NCI-H2196 treated with DMSO at 0.1 percent for 48 hours (cell line): ENCODE results near the gene MGLL.

Experiments
- DNase-seq: peaks from one replicate; lab custom pipeline; 2025; ENCODE audit not compliant: unreplicated experiment; lab: John Stamatoyannopoulos, UW

Gene MGLL

GRCh38 chr3:127822041-127822681, at the start of gene MGLL:
TSS of gene MGLL (minus strand) at chr3:127822515. CDS start at chr3:127822318, 197 bp downstream.
- no peak for DNase-seq

DNA sequence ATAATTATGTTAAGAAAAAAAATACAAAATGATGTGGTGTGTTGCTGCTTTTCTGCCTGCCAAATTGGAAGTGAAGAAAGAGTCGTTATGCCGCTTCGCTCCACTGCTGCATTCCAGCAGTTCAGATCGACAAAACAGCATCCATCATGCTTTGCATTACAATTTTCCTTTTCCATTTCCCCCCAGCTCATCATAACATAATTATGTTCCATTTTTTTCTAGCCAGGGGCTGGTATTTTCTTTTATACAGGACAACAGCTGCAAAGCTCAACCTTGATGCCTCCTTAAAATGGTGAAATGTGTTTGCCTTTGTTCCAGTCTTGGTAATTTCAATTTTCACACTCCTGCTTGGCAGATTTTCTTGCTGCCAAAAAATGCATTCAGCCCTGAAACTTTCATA, 47.8 kb upstream of the MGLL start:
- DNase-seq: no peak

DNA sequence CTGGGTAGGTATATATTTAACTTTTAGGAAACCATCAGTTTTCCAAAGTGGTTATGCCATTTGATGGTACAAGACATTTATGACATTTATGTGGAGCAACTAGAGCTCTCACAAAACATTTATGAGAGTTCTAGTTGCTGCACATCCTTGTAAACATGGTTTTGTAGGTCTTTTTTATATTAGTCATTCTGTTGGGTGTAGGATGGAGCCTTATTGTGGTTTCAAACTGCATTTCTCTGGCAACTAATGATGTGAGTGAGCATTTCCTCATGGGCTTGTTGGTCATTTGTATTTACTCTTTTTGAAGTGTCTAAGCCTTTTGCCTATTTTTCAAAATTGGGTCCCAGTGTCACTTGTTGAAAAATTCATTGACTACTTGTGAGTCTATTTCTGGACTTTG, 45.7 kb upstream of the MGLL start:
- DNase-seq: no peak

DNA sequence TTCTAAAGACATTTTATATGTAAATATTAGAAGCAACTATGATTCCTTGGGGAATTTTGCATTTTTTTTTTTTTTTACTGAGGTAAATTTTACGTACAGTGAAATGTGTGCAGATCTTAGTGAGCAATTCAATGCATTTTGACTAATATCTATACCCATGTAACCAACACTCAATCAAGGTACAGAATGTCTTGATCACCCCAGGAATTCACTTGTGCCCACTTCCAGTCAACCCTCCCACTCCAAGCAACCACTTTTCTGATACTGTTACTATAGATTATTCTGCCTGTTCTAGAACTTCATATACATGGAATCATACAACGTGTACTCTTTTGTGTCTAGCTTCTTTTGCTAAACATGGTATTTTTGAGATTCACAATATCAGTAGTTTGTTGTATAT, 45.1 kb upstream of the MGLL start:
- DNase-seq: no peak

DNA sequence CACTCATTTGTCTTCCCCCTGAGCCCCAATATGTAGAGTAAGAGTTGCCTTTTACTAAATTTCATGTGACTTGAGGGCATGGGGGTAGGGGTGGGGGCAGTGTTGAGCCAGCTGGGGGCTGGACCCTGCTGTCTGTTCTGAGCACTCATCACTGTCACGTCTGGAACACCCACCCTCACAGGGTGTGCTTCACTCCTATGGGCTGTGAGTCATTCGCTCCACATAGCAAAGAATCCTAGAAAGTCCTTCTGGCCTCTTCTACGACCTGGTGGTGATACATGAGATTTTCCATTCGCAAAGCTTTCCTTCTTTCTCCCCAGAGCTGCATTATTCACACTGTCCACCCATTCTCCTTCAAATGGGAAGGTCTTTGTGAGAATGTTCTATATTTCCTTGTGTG, 43.6 kb upstream of the MGLL start:
- DNase-seq: no peak

- DNase-seq: no peak
Measured at GRCh38 chr3:127860211-127860696, 37.9 kb upstream of the MGLL start.

- DNase-seq: no peak
Measured at GRCh38 chr3:127859730-127860129, 37.4 kb upstream of the MGLL start.

GRCh38 chr3:127858937-127859336, 36.6 kb upstream of the MGLL start:
- no peak for DNase-seq

- no peak for DNase-seq
Measured at GRCh38 chr3:127858521-127858920, 36.2 kb upstream of the MGLL start.

GRCh38 chr3:127857333-127857732, 35.0 kb upstream of the MGLL start:
- no peak for DNase-seq

GRCh38 chr3:127856801-127857200, 34.5 kb upstream of the MGLL start:
- no peak for DNase-seq

- no peak for DNase-seq
Measured at GRCh38 chr3:127855246-127855645, 32.9 kb upstream of the MGLL start.

DNA sequence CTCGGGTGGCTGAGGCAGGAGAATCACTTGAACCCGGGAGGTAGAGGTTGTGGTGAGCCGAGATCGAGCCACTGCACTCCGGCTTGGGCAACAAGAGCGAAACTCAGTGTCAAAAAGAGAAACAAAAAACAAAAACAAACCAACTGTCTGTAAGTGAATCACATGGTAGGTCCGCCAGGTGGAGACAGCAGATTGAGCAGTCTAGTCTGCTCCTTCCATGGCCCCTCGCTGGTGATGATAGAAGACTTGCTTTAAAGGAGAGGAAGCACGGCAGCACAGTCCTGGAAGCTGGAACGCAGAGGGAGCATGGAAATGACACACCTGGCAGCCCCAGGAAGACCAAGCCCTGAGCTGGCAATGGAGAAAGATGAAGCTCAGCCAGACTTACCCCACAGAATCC, 31.4 kb upstream of the MGLL start:
- DNase-seq: no peak

GRCh38 chr3:127851899-127852298, 29.6 kb upstream of the MGLL start:
- no peak for DNase-seq

- no peak for DNase-seq
Measured at GRCh38 chr3:127849368-127849767, 27.1 kb upstream of the MGLL start.

DNA sequence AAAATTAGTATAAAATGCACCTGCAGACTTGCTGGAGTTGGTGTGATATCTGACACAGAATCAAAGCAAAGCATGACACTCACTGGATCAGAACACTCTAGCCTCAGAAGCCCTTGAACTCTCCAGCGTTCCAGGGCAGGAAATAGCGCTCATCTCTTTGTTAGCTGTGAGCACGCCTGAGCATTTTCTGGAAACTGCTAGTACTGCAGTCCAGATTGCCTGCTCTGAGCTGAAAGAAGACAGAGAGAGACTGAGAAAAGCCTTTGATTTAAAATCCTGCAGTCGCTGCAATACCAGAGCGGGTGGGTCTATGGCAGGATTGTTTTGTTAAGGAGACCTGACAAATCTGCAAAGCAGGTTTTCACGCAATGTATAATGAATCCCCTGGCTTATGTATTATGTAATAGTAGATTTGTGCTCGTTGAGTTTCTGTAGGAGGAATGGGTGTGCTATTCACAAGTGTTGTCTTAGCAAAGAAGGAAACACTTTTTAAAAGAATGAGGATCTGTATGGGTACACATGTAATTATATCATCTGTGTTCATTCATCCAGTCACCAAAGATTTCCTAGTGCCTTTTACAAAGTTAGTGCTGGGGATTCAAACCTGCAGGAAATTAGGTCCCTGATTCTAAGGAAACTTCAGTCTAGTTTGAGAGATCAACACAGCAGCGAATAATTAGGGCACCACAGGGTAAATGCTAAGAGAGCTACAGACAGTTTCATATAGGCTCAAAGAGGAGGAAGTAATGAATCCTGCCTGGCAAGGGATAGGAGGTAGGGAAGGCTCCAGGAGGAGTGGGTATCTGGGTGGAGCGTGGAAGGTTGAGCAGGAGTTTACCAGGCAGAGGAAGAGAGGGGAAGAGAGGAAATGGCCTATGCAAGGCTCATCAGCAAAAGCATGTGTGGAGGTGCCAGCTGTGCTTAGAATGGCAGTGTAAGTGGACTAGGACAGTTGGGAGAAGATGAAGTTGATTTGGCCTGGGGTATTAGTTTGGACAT, 26.1 kb upstream of the MGLL start:
- no peak for DNase-seq

GRCh38 chr3:127847236-127847720, 25.0 kb upstream of the MGLL start:
- DNase-seq: no peak

- no peak for DNase-seq
Measured at GRCh38 chr3:127846576-127846975, 24.3 kb upstream of the MGLL start.

GRCh38 chr3:127844326-127844942, 22.1 kb upstream of the MGLL start:
- no peak for DNase-seq

GRCh38 chr3:127840671-127841070, 18.4 kb upstream of the MGLL start:
- DNase-seq: no peak

- no peak for DNase-seq
Measured at GRCh38 chr3:127839099-127839498, 16.8 kb upstream of the MGLL start.
